Embryonic facial prominence (tissue), 1 donor: ENCODE data around the gene GLCCI1.
"Not testable (repeated sequence)": the region's sequence is repeated elsewhere in the genome, so short reads cannot be mapped to it uniquely, and the experiment has no call there.

Experiments used
- DNase-seq: peaks from one replicate; pipeline ENCODE4 v3.0.0-alpha.2; 2016; ENCODE audit errors: extremely low spot score

Gene GLCCI1

GRCh38 chr7:8094164-8095140 lies 125.9 kb downstream of the GLCCI1 start:
- no peak for DNase-seq

- not testable (repeated sequence) for DNase-seq
Observed at GRCh38 chr7:8101292-8101691, 132.7 kb downstream of the GLCCI1 start.

GRCh38 chr7:8103282-8103681 lies 134.7 kb downstream of the GLCCI1 start:
- no peak for DNase-seq

- no peak for DNase-seq
Observed at GRCh38 chr7:8105449-8106095, 137.0 kb downstream of the GLCCI1 start.

GRCh38 chr7:8109196-8110022 lies 140.8 kb downstream of the GLCCI1 start:
- DNase-seq = no peak

- no peak for DNase-seq
Observed at GRCh38 chr7:8111282-8111960, 142.8 kb downstream of the GLCCI1 start.

GRCh38 chr7:8112685-8113084 lies 144.1 kb downstream of the GLCCI1 start:
- no peak for DNase-seq

- no peak for DNase-seq
Observed at GRCh38 chr7:8113184-8113583, 144.6 kb downstream of the GLCCI1 start.

GRCh38 chr7:8114175-8114574 lies 145.6 kb downstream of the GLCCI1 start:
- no peak for DNase-seq

GRCh38 chr7:8115547-8116402 lies 147.2 kb downstream of the GLCCI1 start:
- DNase-seq = no peak

GRCh38 chr7:8117195-8117594 lies 148.6 kb downstream of the GLCCI1 start:
- no peak for DNase-seq

GRCh38 chr7:8119262-8119661 lies 150.7 kb downstream of the GLCCI1 start:
- DNase-seq = no peak

GRCh38 chr7:8120390-8121058 lies 151.9 kb downstream of the GLCCI1 start:
- DNase-seq = no peak

GRCh38 chr7:8121243-8121642 lies 152.6 kb downstream of the GLCCI1 start:
- DNase-seq = no peak

- DNase-seq = no peak
Observed at GRCh38 chr7:8125680-8126444, 157.3 kb downstream of the GLCCI1 start.

GRCh38 chr7:8126601-8127167 lies 158.1 kb downstream of the GLCCI1 start:
- DNase-seq = no peak

- no peak for DNase-seq
Observed at GRCh38 chr7:8128449-8129317, 160.1 kb downstream of the GLCCI1 start.

- no peak for DNase-seq
Observed at GRCh38 chr7:8129318-8129659, 160.7 kb downstream of the GLCCI1 start.
